SU-DHL-6 (cell line): ENCODE data around the gene GTF2F2.

ENCODE experiments used
- CTCF ChIP-seq: fragments of 200-600 bp; sonication (generic); IDR thresholded peaks from one replicate; pipeline ENCODE4 v1.5.1; 2017; ENCODE audit warnings: antibody characterized with exemption, mild to moderate bottlenecking, low read length, moderate library complexity; ENCODE audit not compliant: insufficient read depth, poor library complexity, severe bottlenecking
- EZH2phosphoT487 ChIP-seq: fragments of 200-600 bp; sonication (generic), shearing (Covaris generic); conservative IDR thresholded peaks from 2 replicates; pipeline ENCODE4 v1.6.1; 2018; ENCODE audit warnings: mild to moderate bottlenecking, antibody characterized with exemption, low read length, moderate library complexity, mixed read lengths

GRCh38 chr13:45269204-45269603 is 148.9 kb downstream of the GTF2F2 start:
- TF ChIP-seq EZH2phosphoT487: no peak
- no peak for TF ChIP-seq CTCF
